ENCODE results near the gene TCTN1. TPM values are rescaled to one million over a fixed set of nuclear protein-coding genes. Genes with fewer than 3 reads are reported as not detected.

TCTN1 gene
- total and polyA plus RNA-seq, 2 of the 13 experiments (the other 11 are each of a cell fraction or from before 2014, with no cell fraction given), result 13.6 to 16.0 TPM

- TF ChIP-seq HNF4A (CRISPR knock-in tag; IDR thresholded peaks at IDR 0.05), result peak; percentile 86
- TF ChIP-seq ZNF441 (CRISPR knock-in tag; IDR thresholded peaks at IDR 0.05; ENCODE audit: borderline replicate concordance), result 0 out of 2 replicates have a peak, but pooled peaks have one; percentile 44
- no peak for TF ChIP-seq ZNF12 (CRISPR knock-in tag; IDR thresholded peaks at IDR 0.05)
- TF ChIP-seq EP300 (IDR thresholded peaks at IDR 0.05; ENCODE audit: low read depth in 2 of 2, low read length in 2 of 2), result peak in 1 of 2 experiments; percentile 39; a peak in 1 of 4 replicates
- TF ChIP-seq EP300 (CRISPR knock-in tag; IDR thresholded peaks at IDR 0.05; ENCODE audit: borderline replicate concordance), result no peak
- TF ChIP-seq NR2F2 (IDR thresholded peaks at IDR 0.05; ENCODE audit: borderline replicate concordance, low read depth), result peak; percentile 62; the same call in 1 of the 2 replicates
- TF ChIP-seq NCOR1 (IDR thresholded peaks at IDR 0.05; ENCODE audit: borderline replicate concordance, low read length), result peak; percentile 36; the same call in 1 of the 2 replicates
- no peak for TF ChIP-seq NFE2L1 (CRISPR knock-in tag; IDR thresholded peaks at IDR 0.05; ENCODE audit: borderline replicate concordance)
- peak; percentile 56 to 77; a peak in 2 of 4 replicates for TF ChIP-seq NR2F1 (CRISPR knock-in tag; IDR thresholded peaks at IDR 0.05)
- peak; percentile 29; the same call in 1 of the 2 replicates for TF ChIP-seq RARA (CRISPR knock-in tag; IDR thresholded peaks at IDR 0.05)
- TF ChIP-seq KDM4B (CRISPR knock-in tag; IDR thresholded peaks at IDR 0.05), result no peak
- no peak for TF ChIP-seq SOX6 (IDR thresholded peaks at IDR 0.05)
- TF ChIP-seq SOX6 (CRISPR knock-in tag; IDR thresholded peaks at IDR 0.05), result peak; percentile 23; the same call in 1 of the 2 replicates
Observed at GRCh38 chr12:110622582-110622981, 8.7 kb downstream of the TCTN1 start (continued).

GRCh38 chr12:110627500-110628195 is 13.7 kb downstream of the TCTN1 start:
- Histone ChIP-seq H3K9ac (ENCODE audit: insufficient read depth, low read depth, low read length) (no peak overlapping the region), H3K9me3 (ENCODE audit: low read length) (no peaks in the 10 kb centered on the region), H3K4me1 (ENCODE audit: insufficient read depth, low read length) (peaks cover 4% of the 10 kb centered on the region), H3K36me3 (replicated peaks in 1 of 2; ENCODE audit: control insufficient read depth in 1 of 2, insufficient read depth in 2 of 2, low read length in 2 of 2) (no peaks in the 10 kb centered on the region; a peak in 1 of 5 replicates), H3K79me2 (ENCODE audit: insufficient read depth, low read length) (no peaks in the 10 kb centered on the region), H3K27me3 (ENCODE audit: control insufficient read depth in 1 of 2, insufficient read depth in 2 of 2, low read length in 2 of 2) (no peaks in the 10 kb centered on the region), H3K4me3 (replicated peaks in 1 of 3; ENCODE audit: insufficient read depth in 1 of 3, low read depth in 2 of 3, low read length in 3 of 3) (no peak overlapping the region), H4K20me1 (ENCODE audit: insufficient read depth, low read length) (no peaks in the 10 kb centered on the region), H3K4me2 (ENCODE audit: low read depth, low read length) (no peak overlapping the region), H2AFZ (ENCODE audit: low read length) (no peak overlapping the region), H3K27ac (ENCODE audit: extremely low read length, insufficient read depth, low read length) (no peak overlapping the region)
- ChIA-PET CTCF (ENCODE audit: low intra/inter-chr PET ratio, low total read pairs) (no interaction called here), POLR2A (no interaction called here)
- intact Hi-C loops (cut with micrococcal nuclease; ENCODE audit: unreplicated experiment) (no loop called here), in situ Hi-C loops (cut with HindIII; ENCODE audit: extremely low pct_ligation_motif_present, low pct_unique_long_range_greater_than_20kb) (no loop called here)
- DNase-seq (ENCODE audit: low spot score), result no peak
- no peak for FAIRE-seq
- no TSS peak for BruUV-seq (replicated peaks)
- ATAC-seq, result no peak
- WGBS (ENCODE audit: low lambda C conversion rate), result 93% methylated on average over 8 of the region's 8 CpGs
- TF ChIP-seq ZSCAN30 (CRISPR knock-in tag; IDR thresholded peaks at IDR 0.05) (no peak), ZNF782 (CRISPR knock-in tag; IDR thresholded peaks at IDR 0.05; ENCODE audit: borderline replicate concordance) (no peak), ZNF609 (CRISPR knock-in tag; IDR thresholded peaks at IDR 0.05; ENCODE audit: borderline replicate concordance) (no peak), KDM4B (CRISPR knock-in tag; IDR thresholded peaks at IDR 0.05) (no peak), ZNF275 (CRISPR knock-in tag; IDR thresholded peaks at IDR 0.05; ENCODE audit: borderline replicate concordance) (no peak), SETDB1 (CRISPR knock-in tag; IDR thresholded peaks at IDR 0.05; ENCODE audit: borderline replicate concordance) (no peak)
